HG03442 (cell line): ENCODE results near the gene SORD.
"Not testable (repeated sequence)": the region's sequence is repeated elsewhere in the genome, so short reads cannot be mapped to it uniquely, and the experiment has no call there.

Experiments
- ATAC-seq: cut with Tn5 transposase; IDR thresholded peaks from one replicate; pipeline ENCODE4 v1.9.1; 2021; ENCODE audit warnings: mild to moderate bottlenecking, moderate library complexity; ENCODE audit not compliant: unreplicated experiment

The SORD gene

GRCh38 chr15:45058690-45059675, 36.0 kb downstream of the SORD start:
- not testable (repeated sequence) for ATAC-seq

DNA sequence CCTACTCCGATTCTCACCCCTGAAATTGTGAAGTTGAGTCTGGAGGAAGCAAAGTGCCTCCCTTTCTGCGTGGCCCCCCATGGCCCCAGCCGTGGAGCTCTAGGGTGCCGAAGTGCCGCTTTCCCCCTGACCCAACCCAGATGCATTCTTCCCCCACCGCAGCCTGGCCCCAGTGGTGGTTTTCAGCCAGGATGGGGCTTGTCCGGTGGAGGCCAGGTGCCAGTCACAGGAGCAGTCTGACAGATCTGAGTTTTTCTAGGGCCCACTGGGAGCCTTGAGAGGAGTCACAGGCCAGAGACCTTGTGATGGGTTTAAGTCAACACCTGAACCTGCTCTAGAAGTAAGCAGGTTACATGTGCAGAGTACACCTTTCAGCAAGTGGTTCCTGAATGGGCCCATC, 39.3 kb downstream of the SORD start:
- ATAC-seq, result not testable (repeated sequence)

- no peak for ATAC-seq
Measured at GRCh38 chr15:45064386-45064785, 41.4 kb downstream of the SORD start.

DNA sequence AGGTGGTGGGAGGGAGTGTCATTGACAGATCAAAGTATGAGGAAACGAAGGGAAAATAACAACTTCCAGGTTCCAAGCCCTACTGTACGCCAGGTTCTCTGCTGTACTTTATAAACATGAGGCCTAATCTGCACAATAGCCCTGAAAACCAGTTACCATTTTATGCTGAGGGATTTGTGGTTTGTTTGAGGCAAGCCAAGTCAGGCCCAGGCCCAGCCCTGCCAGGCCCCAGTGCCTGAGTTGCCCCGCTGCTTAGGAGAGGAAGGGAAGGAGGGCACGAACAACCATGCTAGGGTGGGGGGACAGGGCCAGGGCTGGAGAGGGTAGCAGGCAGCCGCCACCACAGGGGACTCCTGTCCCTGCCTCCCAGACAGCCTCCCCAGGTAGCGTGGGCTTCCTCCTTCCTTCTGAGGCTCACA, 47.0 kb downstream of the SORD start:
- ATAC-seq, result not testable (repeated sequence)

- ATAC-seq, result not testable (repeated sequence)
Measured at GRCh38 chr15:45073602-45074001, 50.6 kb downstream of the SORD start.

DNA sequence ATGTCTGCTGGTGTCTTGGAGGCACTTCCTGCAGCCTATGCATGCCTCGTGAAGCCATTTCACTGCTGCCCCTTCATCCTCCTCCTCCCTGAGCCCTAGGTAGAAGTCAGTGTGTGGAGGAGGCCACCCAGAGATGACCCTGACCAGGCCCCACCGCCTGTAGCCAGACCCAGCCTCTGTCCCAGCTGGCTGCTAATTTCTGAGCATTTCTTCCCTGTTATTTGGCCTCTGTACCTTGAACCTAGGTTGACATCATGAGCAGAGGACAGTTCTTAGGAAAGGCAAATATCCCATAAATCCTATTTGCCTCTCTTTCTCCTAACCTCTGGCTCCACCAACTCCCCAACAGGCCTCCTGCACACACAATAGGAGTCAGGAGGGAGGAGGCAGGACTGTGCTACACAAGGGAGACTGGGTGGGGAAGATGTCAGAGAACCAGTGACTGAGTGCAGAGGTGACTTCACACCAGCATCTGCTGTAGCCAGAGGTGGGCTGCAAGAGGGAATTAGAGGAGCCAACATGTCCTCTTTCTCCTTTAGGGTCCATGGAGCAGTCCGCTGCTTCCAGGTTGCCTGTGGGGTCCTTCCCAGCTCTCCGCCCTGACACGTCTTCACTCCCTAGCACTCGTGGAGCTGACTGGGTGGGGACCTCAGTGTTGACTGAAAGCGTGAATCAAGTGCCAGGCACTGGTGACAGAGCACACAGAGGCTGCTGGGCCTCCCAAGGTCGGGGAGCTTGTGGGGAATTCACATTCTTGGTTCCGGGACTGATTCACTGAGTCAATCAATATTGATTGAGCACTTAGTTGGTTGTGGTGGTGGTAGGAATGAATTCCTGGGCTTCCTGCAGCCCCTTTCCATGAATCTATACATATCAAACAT, 52.7 kb downstream of the SORD start:
- ATAC-seq, result not testable (repeated sequence)

DNA sequence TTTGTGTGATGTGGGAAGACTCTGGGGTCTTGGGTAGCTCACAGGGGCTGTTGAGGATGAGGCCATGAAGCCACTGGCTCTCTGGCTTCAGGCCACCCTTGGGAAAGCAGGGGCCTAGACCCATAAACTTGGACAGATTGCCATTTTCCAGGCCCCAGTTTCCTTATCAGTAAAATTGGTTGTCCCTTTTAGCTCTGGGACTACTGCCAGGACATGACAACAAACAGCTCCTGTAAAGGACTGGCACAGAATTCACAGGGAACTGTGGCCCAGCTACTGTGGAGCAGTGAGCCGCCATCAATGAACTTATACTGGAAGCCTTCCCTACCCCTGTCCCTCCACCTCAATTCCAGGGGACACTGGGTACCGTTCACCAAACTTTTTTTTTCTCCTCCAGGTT, 54.4 kb downstream of the SORD start:
- ATAC-seq, result not testable (repeated sequence)

- ATAC-seq, result not testable (repeated sequence)
Measured at GRCh38 chr15:45079201-45079600, 56.2 kb downstream of the SORD start.

DNA sequence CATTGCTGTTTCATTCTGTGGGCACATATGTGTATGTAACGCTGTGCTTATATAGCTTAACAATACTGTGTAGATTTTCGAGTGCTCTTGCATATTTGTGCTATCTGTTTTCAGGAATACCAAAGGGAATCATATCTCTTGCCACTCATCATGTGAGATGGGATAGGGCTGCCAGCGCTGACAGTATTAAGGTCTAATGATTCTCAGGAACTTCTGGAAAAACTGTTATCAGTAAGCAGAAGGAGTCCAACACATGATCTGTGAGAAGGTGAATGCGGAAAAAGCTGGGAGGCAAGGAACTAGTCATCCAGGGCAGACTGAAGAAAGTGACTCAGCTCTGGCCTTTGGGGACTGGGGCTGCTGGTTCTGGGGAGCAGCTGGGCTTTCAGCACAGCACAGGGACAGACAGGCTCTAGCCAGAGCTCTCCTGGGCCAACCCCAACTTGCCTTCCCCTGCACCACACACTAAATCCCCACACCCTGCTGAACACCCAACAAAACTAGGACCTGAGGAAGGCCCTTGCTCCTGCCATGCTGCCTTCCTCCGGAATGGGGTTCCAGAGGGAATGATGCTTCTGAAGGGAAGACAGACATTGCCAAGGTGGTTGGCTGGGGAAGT, 56.7 kb downstream of the SORD start:
- not testable (repeated sequence) for ATAC-seq

GRCh38 chr15:45080593-45080992, 57.6 kb downstream of the SORD start:
- ATAC-seq, result not testable (repeated sequence)

DNA sequence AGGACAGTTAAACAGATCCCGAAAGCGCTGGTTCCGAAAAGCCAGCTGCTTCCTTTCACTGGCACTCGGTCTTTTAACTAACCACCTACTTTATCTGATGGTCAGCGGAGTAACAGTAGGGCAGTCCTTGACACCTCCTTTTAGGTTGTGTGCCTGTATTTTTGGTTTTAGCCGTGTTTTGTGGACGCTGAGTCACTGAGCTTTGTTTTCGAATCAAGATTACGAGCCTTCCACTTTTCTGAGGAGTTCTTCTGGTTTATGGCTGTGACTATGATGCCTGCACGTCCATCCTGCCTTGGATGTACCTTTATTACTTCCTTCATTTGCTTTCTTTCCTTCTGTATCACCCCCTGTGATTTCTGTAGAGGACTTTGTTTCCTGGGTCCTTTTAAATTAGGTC, 59.4 kb downstream of the SORD start:
- not testable (repeated sequence) for ATAC-seq

- no peak for ATAC-seq
Measured at GRCh38 chr15:45083223-45083622, 60.2 kb downstream of the SORD start.

GRCh38 chr15:45084163-45084562, 61.2 kb downstream of the SORD start:
- ATAC-seq, result no peak

- ATAC-seq, result no peak
Measured at GRCh38 chr15:45087513-45087912, 64.5 kb downstream of the SORD start.

GRCh38 chr15:45088801-45089711, 66.1 kb downstream of the SORD start:
- ATAC-seq, result no peak

DNA sequence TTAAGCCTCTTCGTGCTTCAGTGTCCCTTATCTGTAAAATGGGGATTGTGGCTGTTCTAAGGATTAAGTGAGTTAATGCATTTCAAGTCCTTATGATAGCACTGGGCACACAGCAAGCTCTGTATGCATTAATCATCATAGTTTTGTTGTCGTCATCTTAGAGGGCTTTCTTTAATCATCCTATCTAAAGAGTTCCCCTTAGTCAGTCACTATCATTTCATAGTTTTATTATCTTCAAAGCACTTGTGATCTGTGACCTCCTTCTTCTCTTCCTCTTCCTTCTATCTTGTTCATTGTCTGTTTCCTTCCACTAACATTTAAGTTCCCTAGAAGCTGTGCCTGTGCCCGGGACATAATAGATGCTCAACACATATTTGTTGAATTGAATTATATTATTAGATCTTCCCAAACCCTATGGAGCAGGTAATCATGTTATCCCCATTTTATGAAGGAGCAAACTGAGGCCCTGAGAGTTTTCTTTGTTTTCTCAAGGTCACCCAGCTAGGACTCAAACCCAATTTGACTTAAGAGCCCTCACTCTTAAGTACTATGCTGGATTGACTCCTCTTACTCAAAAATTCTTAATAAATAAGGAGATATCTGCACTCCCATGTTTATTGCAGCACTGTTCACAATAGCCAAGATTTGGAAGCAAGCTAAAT, 66.8 kb downstream of the SORD start:
- no peak for ATAC-seq

DNA sequence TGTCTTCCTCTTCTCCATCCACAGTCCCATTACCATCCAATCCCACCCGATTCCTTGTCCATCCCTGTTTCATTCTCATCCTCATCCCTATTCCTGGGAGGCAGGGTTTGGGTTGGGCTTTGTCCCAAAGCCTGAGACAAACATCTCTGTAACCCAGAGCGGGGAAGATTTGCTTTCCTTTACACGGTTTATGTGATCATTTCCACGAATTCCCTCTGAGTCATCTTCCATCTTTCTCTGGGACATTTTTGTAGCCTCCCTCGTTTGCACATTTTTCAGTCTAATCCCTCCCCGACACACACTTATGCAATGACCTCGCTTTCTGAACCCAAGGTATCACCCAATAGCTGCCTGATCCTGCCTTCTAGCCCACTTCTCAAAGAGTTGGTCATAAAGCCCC, 68.2 kb downstream of the SORD start:
- no peak for ATAC-seq

- ATAC-seq, result no peak
Measured at GRCh38 chr15:45091576-45091975, 68.6 kb downstream of the SORD start.

- ATAC-seq, result no peak
Measured at GRCh38 chr15:45093013-45093412, 70.0 kb downstream of the SORD start.
